ENCODE data around the gene LIMCH1. TPM values are rescaled to one million over a fixed set of nuclear protein-coding genes. Genes with fewer than 3 reads are reported as not detected.
A peak's percentile ranks its signal among the peaks of the same experiment; 100 is the strongest.
"Not testable (repeated sequence)": the region's sequence is repeated elsewhere in the genome, so short reads cannot be mapped to it uniquely, and the experiment has no call there.

Gene LIMCH1
- total RNA-seq, 8 experiments from 2014 or later, result 42.1 to 385 (median 64.6) TPM

GRCh38 chr4:41625531-41625930 is 87.6 kb downstream of the LIMCH1 start:
- Histone ChIP-seq H3K27ac (no peak overlapping the region), H3K4me3 (no peak overlapping the region), H3K4me1 (replicated peaks in 1 of 2) (peaks cover 4 to 17% of the 10 kb centered on the region in 2 donors)
- peak in 2 of 8 experiments; percentile 7 to 61 for ATAC-seq (replicated peaks in 6 of 8)
- WGBS, 10 experiments, result 0 to 100% (median 61%) methylated on average over 1 to 5 of the region's 5 CpGs
- in situ Hi-C loops (cut with MboI; ENCODE audit: low pct_unique_long_range_greater_than_20kb in 2 of 9, low sequenced_read_pairs in 9 of 9, unreplicated experiment in 9 of 9), result loop anchor here in 3 of 9 experiments (25.0 kb wide), 2 partner anchors 313 to 338 kb away; no protein-coding TSS in a partner anchor

- 28 to 100% (median 88%) methylated on average over 1 to 2 of the region's 2 CpGs; no CpG with 5 or more reads in 1 of the 10 experiments for WGBS, 10 experiments
- ATAC-seq (replicated peaks in 6 of 8), result no peak
- Histone ChIP-seq H3K4me3 (no peak overlapping the region), H3K27ac (no peak overlapping the region), H3K4me1 (replicated peaks in 1 of 2) (peaks cover 10 to 14% of the 10 kb centered on the region in 2 donors)
- in situ Hi-C loops (cut with MboI; ENCODE audit: low pct_unique_long_range_greater_than_20kb in 2 of 9, low sequenced_read_pairs in 9 of 9, unreplicated experiment in 9 of 9), result loop anchor here in 3 of 9 experiments (25.0 kb wide), 2 partner anchors 317 to 342 kb away; no protein-coding TSS in a partner anchor
Measured at GRCh38 chr4:41628936-41629335, 91.0 kb downstream of the LIMCH1 start.

GRCh38 chr4:41631523-41631922 is 93.6 kb downstream of the LIMCH1 start:
- 20 to 100% (median 92%) methylated on average over 1 to 3 of the region's 3 CpGs; no CpG with 5 or more reads in 3 of the 10 experiments for WGBS, 10 experiments
- no peak for ATAC-seq (replicated peaks in 6 of 8)
- Histone ChIP-seq H3K4me1 (replicated peaks in 1 of 2) (peaks cover 6 to 14% of the 10 kb centered on the region in 2 donors), H3K27ac (no peak overlapping the region), H3K4me3 (no peak overlapping the region)
- in situ Hi-C loops (cut with MboI; ENCODE audit: low pct_unique_long_range_greater_than_20kb in 2 of 9, low sequenced_read_pairs in 9 of 9, unreplicated experiment in 9 of 9), result loop anchor here in 3 of 9 experiments (25.0 kb wide), 2 partner anchors 319 to 344 kb away; no protein-coding TSS in a partner anchor

GRCh38 chr4:41632481-41633073 is 94.6 kb downstream of the LIMCH1 start:
- Histone ChIP-seq H3K4me1 (replicated peaks in 1 of 2) (peaks cover 6 to 14% of the 10 kb centered on the region in 2 donors), H3K4me3 (no peak overlapping the region), H3K27ac (no peak overlapping the region)
- in situ Hi-C loops (cut with MboI; ENCODE audit: low pct_unique_long_range_greater_than_20kb in 2 of 9, low sequenced_read_pairs in 9 of 9, unreplicated experiment in 9 of 9), result loop anchor here in 3 of 9 experiments (25.0 kb wide), 2 partner anchors 320 to 345 kb away; no protein-coding TSS in a partner anchor
- WGBS, 10 experiments, result 20 to 100% (median 82%) methylated on average over 2 to 6 of the region's 11 CpGs; no CpG with 5 or more reads in 4 of the 10 experiments
- ATAC-seq (replicated peaks in 6 of 8), result no peak

- Histone ChIP-seq H3K4me1 (replicated peaks in 1 of 2) (peaks cover 7 to 17% of the 10 kb centered on the region in 2 donors), H3K4me3 (no peak overlapping the region), H3K27ac (peak overlapping the region in 1 of 2 donors; percentile 20)
- in situ Hi-C loops (cut with MboI; ENCODE audit: low pct_unique_long_range_greater_than_20kb in 2 of 9, low sequenced_read_pairs in 9 of 9, unreplicated experiment in 9 of 9), result loop anchor here in 3 of 9 experiments (25.0 kb wide), 2 partner anchors 321 to 346 kb away; no protein-coding TSS in a partner anchor
- no peak for ATAC-seq (replicated peaks in 6 of 8)
- 50 to 100% (median 92%) methylated on average over 1 to 4 of the region's 4 CpGs; no CpG with 5 or more reads in 3 of the 10 experiments for WGBS, 10 experiments
Measured at GRCh38 chr4:41633321-41633720, 95.4 kb downstream of the LIMCH1 start.

- no peak for ATAC-seq (replicated peaks in 6 of 8)
Measured at GRCh38 chr4:41635441-41635840, 97.5 kb downstream of the LIMCH1 start.

GRCh38 chr4:41638203-41638602 is 100.2 kb downstream of the LIMCH1 start:
- ATAC-seq (replicated peaks in 6 of 8), result no peak
- in situ Hi-C loops (cut with MboI; ENCODE audit: low pct_unique_long_range_greater_than_20kb in 2 of 9, low sequenced_read_pairs in 9 of 9, unreplicated experiment in 9 of 9), result loop anchor here in 3 of 9 experiments (25.0 kb wide), 2 partner anchors 326 to 351 kb away; no protein-coding TSS in a partner anchor
- Histone ChIP-seq H3K4me3 (no peak overlapping the region), H3K27ac (no peak overlapping the region), H3K4me1 (replicated peaks in 1 of 2) (peaks cover 13 to 28% of the 10 kb centered on the region in 2 donors)
- 43 to 100% (median 94%) methylated on average over 1 to 3 of the region's 3 CpGs for WGBS, 10 experiments

More at GRCh38 chr4:41635441-41635840, 97.5 kb downstream of the LIMCH1 start:
- WGBS, 10 experiments, result 77 to 100% (median 89%) methylated on average over 1 to 3 of the region's 3 CpGs; no CpG with 5 or more reads in 3 of the 10 experiments
- in situ Hi-C loops (cut with MboI; ENCODE audit: low pct_unique_long_range_greater_than_20kb in 2 of 9, low sequenced_read_pairs in 9 of 9, unreplicated experiment in 9 of 9), result loop anchor here in 3 of 9 experiments (25.0 kb wide), 2 partner anchors 323 to 348 kb away; no protein-coding TSS in a partner anchor
- H3K4me1 ChIP-seq (replicated peaks in 1 of 2), result peaks cover 14 to 34% of the 10 kb centered on the region in 2 donors
- H3K4me3 ChIP-seq, result no peak overlapping the region
- H3K27ac ChIP-seq, result no peak overlapping the region

GRCh38 chr4:41638866-41639265 is 100.9 kb downstream of the LIMCH1 start:
- H3K4me3 ChIP-seq, result no peak overlapping the region
- in situ Hi-C loops (cut with MboI; ENCODE audit: low pct_unique_long_range_greater_than_20kb in 2 of 9, low sequenced_read_pairs in 9 of 9, unreplicated experiment in 9 of 9), result loop anchor here in 3 of 9 experiments (25.0 kb wide), 2 partner anchors 327 to 352 kb away; no protein-coding TSS in a partner anchor
- peaks cover 19 to 25% of the 10 kb centered on the region in 2 donors for H3K4me1 ChIP-seq (replicated peaks in 1 of 2)
- 35 to 100% (median 95%) methylated on average over 1 to 4 of the region's 4 CpGs for WGBS, 10 experiments
- peak in 2 of 8 experiments; percentile 55 to 65 for ATAC-seq (replicated peaks in 6 of 8)
- H3K27ac ChIP-seq, result no peak overlapping the region

GRCh38 chr4:41639291-41639690 is 101.3 kb downstream of the LIMCH1 start:
- ATAC-seq (replicated peaks in 6 of 8), result peak in 3 of 8 experiments; percentile 3 to 34 (median 9)
- H3K27ac ChIP-seq, result no peak overlapping the region
- peaks cover 22 to 29% of the 10 kb centered on the region in 2 donors for H3K4me1 ChIP-seq (replicated peaks in 1 of 2)
- no peak overlapping the region for H3K4me3 ChIP-seq
- in situ Hi-C loops (cut with MboI; ENCODE audit: low pct_unique_long_range_greater_than_20kb in 2 of 9, low sequenced_read_pairs in 9 of 9, unreplicated experiment in 9 of 9), result loop anchor here in 3 of 9 experiments (25.0 kb wide), 2 partner anchors 327 to 352 kb away; no protein-coding TSS in a partner anchor
- 40 to 100% (median 100%) methylated on average over 1 of the region's 1 CpG; no CpG with 5 or more reads in 5 of the 10 experiments for WGBS, 10 experiments

GRCh38 chr4:41640906-41641305 is 102.9 kb downstream of the LIMCH1 start:
- in situ Hi-C loops (cut with MboI; ENCODE audit: low pct_unique_long_range_greater_than_20kb in 2 of 9, low sequenced_read_pairs in 9 of 9, unreplicated experiment in 9 of 9), result loop anchor here in 4 of 9 experiments (10.0 to 25.0 kb wide), 3 partner anchors 329 to 356 kb away; no protein-coding TSS in a partner anchor
- no peak overlapping the region for H3K27ac ChIP-seq
- WGBS, 10 experiments, result 46 to 100% (median 90%) methylated on average over 1 to 5 of the region's 6 CpGs; no CpG with 5 or more reads in 4 of the 10 experiments
- no peak for ATAC-seq (replicated peaks in 6 of 8)
- H3K4me3 ChIP-seq, result no peak overlapping the region
- H3K4me1 ChIP-seq (replicated peaks in 1 of 2), result peaks cover 22 to 31% of the 10 kb centered on the region in 2 donors

GRCh38 chr4:41642746-41643145 is 104.8 kb downstream of the LIMCH1 start:
- peaks cover 22 to 31% of the 10 kb centered on the region in 2 donors for H3K4me1 ChIP-seq (replicated peaks in 1 of 2)
- peak in 3 of 8 experiments; percentile 2 to 26 (median 20) for ATAC-seq (replicated peaks in 6 of 8)
- H3K4me3 ChIP-seq, H3K27ac ChIP-seq: not testable (repeated sequence)
- in situ Hi-C loops (cut with MboI; ENCODE audit: low pct_unique_long_range_greater_than_20kb in 2 of 9, low sequenced_read_pairs in 9 of 9, unreplicated experiment in 9 of 9), result loop anchor here in 4 of 9 experiments (10.0 to 25.0 kb wide), 3 partner anchors 330 to 358 kb away; no protein-coding TSS in a partner anchor
- WGBS, 10 experiments, result 67 to 100% methylated on average over 1 of the region's 1 CpG; no CpG with 5 or more reads in 8 of the 10 experiments

- H3K4me3 ChIP-seq, result no peak overlapping the region
- H3K4me1 ChIP-seq (replicated peaks in 1 of 2), result peaks cover 21 to 29% of the 10 kb centered on the region in 2 donors
- no peak overlapping the region for H3K27ac ChIP-seq
- no peak for ATAC-seq (replicated peaks in 6 of 8)
- in situ Hi-C loops (cut with MboI; ENCODE audit: low pct_unique_long_range_greater_than_20kb in 2 of 9, low sequenced_read_pairs in 9 of 9, unreplicated experiment in 9 of 9), result loop anchor here in 4 of 9 experiments (10.0 to 25.0 kb wide), 3 partner anchors 331 to 359 kb away; no protein-coding TSS in a partner anchor
Measured at GRCh38 chr4:41643331-41643730, 105.4 kb downstream of the LIMCH1 start.

Data from motor neuron (in vitro differentiated cells).